ENCODE data around the gene TMEM108.

DNA sequence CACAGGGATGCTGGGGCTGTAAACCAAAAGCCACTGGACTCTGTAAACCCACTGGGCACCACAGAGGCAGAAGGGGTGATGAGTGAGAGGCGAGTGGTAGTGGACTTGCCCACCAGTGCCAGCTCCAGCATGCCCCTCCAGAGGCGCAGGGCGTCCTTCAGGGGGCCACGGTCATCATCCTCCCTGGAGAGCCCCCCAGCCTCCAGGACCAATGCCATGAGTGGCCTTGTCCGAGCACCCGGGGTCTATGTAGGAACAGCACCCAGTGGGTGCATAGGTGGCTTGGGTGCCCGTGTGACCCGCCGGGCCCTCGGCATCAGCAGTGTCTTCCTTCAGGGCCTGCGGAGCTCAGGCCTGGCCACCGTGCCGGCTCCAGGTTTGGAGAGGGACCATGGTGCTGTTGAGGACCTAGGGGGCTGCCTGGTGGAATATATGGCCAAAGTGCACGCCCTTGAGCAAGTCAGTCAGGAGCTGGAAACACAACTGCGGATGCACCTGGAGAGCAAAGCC, 361.9 kb downstream of the TMEM108 start, which contains the start of gene BFSP2:
- TF ChIP-seq POLR2A (IDR thresholded peaks at IDR 0.05): no peak
- TF ChIP-seq, protein P1, sequence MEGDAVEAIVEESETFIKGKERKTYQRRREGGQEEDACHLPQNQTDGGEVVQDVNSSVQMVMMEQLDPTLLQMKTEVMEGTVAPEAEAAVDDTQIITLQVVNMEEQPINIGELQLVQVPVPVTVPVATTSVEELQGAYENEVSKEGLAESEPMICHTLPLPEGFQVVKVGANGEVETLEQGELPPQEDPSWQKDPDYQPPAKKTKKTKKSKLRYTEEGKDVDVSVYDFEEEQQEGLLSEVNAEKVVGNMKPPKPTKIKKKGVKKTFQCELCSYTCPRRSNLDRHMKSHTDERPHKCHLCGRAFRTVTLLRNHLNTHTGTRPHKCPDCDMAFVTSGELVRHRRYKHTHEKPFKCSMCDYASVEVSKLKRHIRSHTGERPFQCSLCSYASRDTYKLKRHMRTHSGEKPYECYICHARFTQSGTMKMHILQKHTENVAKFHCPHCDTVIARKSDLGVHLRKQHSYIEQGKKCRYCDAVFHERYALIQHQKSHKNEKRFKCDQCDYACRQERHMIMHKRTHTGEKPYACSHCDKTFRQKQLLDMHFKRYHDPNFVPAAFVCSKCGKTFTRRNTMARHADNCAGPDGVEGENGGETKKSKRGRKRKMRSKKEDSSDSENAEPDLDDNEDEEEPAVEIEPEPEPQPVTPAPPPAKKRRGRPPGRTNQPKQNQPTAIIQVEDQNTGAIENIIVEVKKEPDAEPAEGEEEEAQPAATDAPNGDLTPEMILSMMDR (IDR thresholded peaks at IDR 0.05): no peak
